Activated T-helper 1 cell treated with Interleukin-2 at 50 U/mL for 16 hours (primary cell): ENCODE results near the gene CTBP2.

Source experiments
- DNase-seq: peaks from one replicate; pipeline ENCODE4 v3.0.0-alpha.2; 2020; ENCODE audit warnings: low read depth

The CTBP2 gene

DNA sequence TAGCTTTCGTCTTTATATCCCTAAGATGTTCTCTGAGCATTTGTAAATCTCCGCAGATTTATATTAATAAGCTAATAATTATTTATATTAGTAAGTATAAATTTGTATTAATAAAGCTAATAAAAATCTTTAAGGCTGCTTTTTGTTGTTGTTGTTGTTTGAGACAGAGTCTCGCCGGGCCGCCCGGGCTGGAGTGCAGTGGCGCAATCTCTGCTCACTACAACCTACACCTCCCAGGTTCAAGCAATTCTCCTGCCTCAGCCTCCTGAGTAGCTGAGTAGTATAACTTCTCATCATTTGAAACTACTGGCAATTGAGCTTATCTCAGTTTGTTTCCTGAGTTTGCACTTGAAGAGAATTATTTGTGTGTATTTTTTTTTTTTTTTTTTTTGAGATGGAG lies 223.6 kb downstream of the CTBP2 start:
- no peak for DNase-seq

DNA sequence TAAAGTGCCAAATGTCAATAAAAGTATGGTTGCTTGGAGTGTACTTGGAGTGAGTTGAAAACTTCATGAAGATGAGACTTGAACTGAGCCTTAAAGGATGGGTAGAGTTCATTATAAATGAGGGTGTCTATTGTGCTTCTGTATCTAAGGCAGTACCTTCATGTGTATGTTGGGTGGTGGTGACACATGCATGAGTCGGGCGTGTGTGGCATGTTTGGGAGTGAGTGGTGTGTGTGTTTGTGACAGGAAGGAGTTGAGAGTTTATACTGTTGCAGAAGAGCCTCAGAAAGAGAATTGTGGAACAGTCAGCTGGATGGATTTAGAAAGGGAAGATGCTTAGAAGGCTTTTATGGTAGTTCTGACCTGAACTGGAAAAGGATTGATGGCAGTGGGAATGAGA lies 224.4 kb downstream of the CTBP2 start:
- DNase-seq, result no peak
